GM19452 (cell line): ENCODE data around the gene PPP1CA.

Experiments used
- ATAC-seq: cut with Tn5 transposase; IDR thresholded peaks from one replicate; pipeline ENCODE4 v1.9.1; 2021; ENCODE audit not compliant: unreplicated experiment

Gene PPP1CA

DNA sequence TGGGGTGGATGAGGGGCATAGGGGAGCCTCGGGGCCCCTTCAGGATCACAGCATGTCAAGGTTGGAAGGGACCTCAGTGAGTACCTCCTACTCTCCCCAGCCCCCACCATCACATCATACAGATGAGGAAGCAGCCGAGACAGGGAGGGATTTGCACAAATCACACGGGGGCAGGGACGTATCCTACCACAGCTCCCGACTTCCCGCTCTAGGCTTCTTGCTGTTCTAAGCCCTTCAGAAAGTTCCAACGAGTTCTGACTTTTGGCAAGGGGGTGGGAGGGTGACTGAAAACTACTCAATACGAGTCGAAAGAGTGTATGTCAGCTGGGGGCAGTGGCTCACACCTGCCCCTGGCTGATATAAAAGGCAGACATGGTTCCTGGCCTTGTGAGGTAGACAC lies 14.6 kb downstream of the PPP1CA start:
- no peak for ATAC-seq

DNA sequence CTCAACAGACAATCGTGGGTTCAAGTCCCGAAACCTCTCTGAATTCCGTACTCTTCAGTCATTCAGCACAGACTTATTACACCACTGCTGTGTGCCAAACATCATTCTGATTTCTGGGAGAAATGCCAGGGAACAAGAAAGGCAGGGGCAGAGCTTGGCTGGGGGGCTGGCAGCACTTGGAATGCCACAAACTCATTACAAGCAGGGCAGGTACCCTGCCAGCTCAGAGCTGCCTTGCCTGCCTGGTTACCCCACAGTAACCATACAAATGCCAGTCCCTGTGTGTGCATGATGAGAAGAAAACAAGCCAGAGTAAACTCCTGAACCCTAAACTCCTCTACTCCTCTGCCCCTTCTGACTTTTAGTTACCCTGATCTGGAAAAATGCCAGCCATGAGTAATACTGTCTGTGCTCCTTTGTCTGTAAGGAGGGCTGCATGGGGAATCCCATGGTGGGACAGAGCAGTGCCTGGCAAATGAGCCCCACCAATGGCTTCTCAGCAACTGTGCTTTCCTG lies 16.7 kb downstream of the PPP1CA start:
- ATAC-seq, result no peak

- no peak for ATAC-seq
Measured at GRCh38 chr11:67382276-67383136, 19.2 kb downstream of the PPP1CA start.

DNA sequence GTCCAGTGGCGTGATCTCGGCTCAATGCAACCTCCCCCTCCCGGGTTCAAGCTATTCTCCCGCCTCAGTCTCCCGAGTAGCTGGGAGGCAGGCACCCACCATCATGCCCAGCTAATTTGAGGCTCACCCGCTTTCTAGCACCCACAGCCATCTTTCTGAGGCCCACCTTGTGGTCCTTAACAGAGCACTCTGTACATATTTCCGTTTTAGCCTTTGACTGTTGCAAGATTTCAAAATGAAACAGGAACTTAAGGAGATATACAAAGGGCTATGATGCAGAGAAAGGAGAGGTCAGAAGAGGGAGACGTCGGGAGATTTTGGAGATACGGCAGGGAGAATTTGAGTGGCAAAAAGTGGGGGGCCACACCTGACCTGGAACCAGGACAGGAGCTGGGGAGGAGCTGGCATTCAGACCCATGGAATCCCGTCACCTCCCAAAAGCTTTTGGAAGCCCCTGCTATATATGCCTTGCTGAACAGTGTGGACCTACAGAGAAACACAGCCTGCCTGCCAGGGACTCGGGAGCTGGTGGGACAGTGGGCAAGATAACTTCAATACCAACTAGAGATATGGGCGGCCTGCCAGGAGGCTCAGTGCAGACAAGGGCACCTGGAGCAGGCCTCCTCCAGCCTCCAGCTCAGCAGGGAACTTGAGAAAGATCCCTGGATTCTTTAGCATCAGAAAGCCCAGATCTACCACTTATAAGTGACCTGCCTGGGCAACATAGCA lies 20.2 kb downstream of the PPP1CA start:
- no peak for ATAC-seq

DNA sequence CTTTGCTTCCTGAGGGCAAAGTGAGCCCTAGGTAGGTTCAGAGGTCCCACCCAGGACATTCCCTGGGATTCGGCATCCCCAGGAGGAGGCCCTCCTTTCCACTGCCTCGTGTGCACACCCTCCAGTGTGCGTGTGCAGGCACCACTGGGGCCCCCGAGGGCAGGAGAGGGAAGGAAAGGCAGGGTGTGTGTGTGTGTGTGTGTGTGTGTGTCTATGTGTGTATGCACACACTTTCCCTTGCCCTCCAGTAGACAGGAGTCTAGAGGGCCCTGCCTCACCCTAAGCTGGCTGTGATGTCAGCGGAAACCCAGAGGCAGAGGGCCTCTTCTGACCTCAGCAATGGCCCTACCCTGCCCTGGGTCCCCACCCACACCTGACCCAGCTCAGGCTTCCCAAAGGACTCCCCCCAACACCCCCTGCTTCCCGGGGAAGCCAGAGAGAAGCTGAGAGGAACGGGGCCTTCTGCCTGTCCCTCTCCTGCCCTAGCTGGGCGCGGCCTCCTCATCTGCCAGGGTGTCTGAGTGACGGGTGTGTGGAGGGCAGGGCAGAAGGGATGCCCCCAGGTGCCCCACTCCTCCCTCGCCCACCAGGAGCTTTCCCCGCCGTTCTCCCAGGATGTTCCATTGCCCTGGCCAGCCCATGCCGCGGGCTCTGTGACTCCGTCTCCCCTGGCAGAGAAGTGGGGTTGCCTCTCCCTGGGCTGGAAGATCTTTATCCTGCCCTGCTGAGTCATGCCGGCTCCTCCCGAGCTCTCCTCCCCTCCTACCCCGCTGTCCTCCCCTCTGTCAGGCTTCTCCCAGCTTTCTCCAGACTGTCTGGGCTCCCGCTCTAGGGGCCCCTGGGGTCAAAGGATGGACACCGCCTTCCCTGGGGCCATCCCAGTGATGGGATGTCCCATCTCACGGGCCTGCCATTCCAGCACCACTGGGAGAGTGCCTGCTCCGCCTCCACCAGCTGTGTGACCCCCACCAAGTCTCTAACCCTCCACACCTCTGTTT lies 22.3 kb downstream of the PPP1CA start:
- no peak for ATAC-seq

DNA sequence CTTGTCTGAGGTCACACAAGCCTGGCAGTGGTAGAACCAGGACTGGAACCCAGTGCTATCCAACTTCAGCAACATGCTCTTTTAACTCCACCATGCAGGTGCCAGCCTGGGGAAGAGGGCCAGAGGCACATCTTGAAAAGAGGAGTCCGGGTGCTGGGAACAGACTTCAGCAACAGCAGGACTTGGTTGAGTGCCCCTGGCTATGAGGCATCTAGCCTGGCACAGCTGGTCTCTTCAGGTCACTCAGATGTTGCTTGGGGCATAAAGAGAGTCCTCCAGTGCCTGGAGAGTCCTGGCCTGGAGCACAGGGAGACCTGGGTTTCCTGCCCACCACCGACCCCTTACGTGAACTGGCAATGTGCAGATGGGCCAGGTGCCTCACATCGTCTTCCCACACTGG lies 23.1 kb downstream of the PPP1CA start:
- no peak for ATAC-seq

DNA sequence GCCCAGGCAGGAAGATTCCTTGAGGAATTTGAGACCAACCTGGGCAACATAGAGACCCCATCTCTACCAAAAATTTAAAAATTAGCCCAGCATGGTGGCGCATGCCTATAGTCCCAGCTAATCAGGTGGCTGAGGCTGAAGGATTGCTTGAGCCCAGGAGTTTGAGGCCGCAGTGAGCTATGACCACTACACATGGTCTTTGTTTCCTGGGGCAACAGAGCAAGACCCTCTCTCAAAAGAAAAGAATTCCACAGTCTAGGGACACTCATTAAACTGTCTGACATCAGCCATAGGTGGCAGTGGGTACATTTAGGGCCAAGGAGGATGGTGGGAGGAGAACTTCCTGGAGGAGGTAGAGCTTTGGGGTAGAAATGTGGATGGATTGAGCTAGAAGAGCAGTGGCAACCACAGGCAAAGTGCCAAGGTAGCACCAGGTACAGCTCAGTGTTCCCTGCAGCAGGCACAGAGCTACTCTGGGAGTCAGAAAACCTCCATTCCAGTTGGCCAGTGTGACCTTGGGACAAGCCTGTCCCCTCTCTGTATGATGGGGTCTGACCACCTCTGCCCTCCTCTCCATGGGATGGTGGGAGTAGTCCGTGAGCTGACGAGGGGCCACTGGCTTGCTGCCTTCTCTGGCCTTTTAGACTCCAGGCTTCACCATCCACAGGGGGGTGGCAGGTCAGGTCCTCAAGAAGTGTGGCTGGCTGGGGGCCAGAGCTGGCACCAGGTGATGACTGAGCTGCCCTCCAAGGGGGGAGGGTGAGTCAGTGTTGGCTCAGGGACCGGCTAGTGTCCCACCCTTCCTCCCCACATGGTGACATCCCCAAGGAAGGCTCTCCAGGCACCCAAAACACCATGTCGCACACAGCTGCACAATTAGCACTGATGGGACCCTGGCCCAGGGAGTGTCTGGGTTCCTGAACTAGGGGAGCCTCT lies 24.5 kb downstream of the PPP1CA start:
- no peak for ATAC-seq

GRCh38 chr11:67376063-67376820 lies 25.4 kb downstream of the PPP1CA start:
- no peak for ATAC-seq

GRCh38 chr11:67375320-67376055 lies 26.2 kb downstream of the PPP1CA start:
- ATAC-seq, result no peak

DNA sequence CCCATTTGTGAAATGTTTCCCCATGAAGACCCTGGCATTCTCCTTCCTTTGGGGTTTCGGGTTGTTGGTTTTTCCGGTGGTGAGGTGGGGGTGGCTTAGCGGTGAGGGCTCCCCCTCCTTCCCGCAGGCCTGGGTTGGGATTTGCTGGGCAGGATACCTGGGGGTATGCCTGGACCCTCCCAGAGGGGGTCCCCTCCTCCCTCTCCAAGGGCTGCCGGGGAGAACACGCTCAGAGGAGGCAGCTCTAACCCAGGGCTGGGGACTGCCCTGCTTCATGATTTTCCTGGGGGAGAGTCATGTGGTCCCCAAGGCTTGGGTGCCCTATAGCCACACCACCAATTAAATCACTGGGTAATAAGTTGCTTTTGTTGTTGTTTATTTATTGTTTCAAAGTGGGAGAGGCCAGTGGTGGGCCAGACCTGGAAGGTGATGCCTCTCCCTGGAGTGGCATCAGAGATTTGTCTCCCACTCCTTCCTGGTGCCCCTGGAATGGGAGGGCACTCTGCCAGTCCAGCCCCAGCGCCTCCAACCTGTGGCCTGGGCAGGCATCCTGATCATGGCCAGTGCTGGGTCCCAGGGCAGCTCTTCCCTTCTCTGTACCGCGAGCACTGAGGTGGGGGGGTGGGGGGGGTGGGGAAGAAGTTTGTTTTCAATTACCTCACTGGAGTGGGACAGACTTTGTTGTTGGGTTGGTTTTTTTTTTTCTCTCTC lies 26.9 kb downstream of the PPP1CA start:
- ATAC-seq, result no peak

- no peak for ATAC-seq
Measured at GRCh38 chr11:67373648-67374570, 27.7 kb downstream of the PPP1CA start.

DNA sequence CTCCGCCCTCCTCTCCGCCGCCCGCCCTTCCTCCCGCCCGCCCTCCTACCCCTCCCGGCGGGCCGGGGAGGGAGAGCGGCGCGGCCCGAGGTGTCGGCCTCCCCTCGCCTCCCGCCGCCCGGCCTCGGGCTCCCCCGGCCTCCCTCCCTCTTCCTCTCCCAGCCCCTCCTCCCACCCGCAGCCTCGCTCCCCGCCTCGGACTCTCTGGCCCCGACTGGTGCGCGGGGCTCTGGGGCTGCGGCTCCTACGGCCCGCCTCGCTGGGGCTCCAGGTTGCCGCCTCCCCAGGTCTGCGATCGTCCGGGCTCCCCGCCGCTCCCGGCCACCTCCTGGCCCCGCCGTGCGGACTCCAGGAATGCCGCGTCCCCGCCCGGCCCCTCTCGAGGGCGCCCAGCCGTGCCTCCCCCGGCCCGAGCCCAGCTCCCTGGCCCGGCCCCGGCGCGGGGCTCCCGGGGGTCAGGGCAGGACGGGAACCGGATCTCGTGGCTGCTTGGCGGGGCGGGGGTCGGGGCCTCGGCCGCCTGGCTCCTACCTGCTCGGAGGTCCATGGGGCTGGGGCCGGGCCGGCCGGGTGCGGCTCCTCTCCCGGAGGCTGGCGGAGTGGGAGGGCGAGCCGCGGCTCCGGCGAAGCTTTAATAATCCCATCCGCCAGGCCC lies 28.5 kb downstream of the PPP1CA start, which contains the start of gene CLCF1:
Gene CLCF1, minus strand, starts transcription at position 606 of the 655 bp plus-strand sequence. Its CDS starts 59 bp downstream, at position 547.
- no peak for ATAC-seq

DNA sequence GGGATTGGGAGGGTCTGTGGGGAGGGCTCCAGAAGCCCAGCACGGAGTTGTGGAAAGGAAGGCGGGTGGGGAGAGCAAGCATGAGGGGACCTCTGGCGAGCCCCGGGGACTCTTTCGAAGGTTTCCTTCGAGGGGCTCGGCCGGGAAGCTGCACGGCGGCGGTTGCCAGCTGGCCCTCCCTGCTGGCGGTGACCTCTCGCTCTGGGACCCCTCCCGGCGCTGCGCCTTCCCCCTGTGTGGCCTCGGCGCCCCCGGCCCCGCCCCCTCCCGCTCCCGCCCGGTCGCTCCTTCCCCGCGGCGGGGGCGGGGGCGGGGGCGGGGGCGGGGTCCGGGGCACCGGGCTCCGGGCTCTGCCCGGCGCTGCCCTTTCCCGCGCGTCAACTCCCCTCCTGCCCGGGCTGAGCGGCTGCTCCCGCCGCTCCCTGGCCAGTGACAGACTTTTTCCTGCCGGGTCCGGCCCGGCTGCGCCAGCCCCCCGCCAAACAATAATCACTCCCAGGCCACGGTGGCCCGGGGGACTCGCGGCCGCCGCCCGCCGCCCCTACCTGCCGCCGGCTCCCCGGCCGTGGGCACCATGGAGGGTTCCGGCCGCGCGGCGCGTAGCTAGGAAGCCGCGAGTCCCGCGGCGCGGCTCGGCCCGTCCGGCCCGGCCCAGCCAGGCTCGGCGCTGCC lies 29.2 kb downstream of the PPP1CA start:
- ATAC-seq, result no peak

DNA sequence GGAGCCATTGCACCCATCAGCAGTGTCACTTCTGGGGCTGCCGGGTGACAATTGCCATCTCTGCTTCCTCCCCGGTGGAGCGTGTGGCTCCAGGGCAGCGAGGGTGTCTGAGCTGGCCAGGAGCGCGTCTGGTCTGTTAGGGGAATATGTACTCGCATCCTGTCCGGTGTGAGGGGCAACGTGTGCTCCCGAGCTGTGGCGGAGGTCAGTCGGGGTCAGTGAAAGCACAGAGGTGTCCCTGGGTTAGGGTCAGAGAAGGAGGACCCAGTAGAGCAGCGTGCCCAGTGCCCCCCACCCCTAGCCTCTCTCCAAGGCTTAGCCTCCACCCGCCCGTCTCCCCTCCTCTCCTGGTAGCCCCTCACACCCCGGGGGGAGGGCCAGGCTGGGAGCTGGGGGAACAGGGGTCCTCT lies 29.7 kb downstream of the PPP1CA start:
- ATAC-seq, result no peak

GRCh38 chr11:67371189-67371910 lies 30.3 kb downstream of the PPP1CA start:
- no peak for ATAC-seq
